Hindlimb muscle (tissue), 1 donor: ENCODE measurements around the gene ILDR1. TPM values are rescaled to one million over a fixed set of nuclear protein-coding genes. Genes with fewer than 3 reads are reported as not detected.

Experiments used
- DNase-seq: peaks from one replicate; pipeline ENCODE4 v3.0.0-alpha.2; 2013
- polyA plus RNA-seq: library from polyadenylated mRNA; unstranded; fragments of 120-200 nt; gene quantifications from one replicate; pipeline ENCODE4 v1.2.1, GENCODE V29; 2013; ENCODE audit not compliant: insufficient read length

Gene ILDR1
- polyA plus RNA-seq, 1 donor = 0.49 TPM

GRCh38 chr3:121992601-121993560 lies 29.2 kb downstream of the ILDR1 start:
- DNase-seq = no peak

GRCh38 chr3:121989943-121990342 lies 32.1 kb downstream of the ILDR1 start:
- no peak for DNase-seq

DNA sequence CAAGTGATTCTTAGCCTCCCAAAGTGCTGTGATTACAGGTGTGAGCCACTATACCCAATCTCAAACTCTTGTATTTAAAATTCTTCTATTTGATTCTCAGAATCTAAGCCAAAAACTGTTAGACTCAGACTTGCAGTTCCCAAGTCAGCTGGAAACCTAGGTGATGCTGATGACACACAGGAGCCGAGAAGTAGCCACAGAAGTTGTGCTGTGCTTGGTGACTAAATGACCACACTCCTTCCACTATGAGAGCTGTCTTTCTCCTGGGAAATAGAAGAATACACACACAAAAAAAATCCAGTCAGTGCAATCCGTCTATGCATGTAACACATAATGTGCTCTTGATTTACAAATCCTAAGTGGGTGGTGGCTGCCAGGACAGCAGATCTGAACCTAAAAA lies 33.9 kb downstream of the ILDR1 start:
- DNase-seq = no peak

DNA sequence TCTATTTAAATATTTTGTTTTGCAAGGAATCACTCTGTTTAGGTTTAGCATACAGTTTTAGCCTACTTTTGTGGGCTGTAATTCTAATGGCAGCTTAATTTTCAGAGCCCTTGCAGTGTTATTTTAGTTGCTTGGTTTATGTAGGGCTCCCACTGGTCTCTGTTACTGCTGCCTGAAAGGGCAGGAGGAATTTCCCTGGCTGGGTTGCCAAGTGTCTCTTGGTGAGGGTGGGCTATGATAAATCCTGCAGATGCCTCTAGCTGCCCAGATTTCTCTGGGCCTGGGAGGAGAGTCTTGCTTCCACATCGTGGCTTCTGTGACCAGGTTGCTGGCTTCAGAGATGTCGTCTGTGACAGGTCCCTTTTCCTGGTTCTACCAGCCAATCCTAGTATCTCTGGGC lies 36.2 kb downstream of the ILDR1 start:
- no peak for DNase-seq

- no peak for DNase-seq
Measured at GRCh38 chr3:121981473-121981872, 40.6 kb downstream of the ILDR1 start.

GRCh38 chr3:121980450-121980796 lies 41.6 kb downstream of the ILDR1 start:
- no peak for DNase-seq

GRCh38 chr3:121979734-121980449 lies 42.2 kb downstream of the ILDR1 start:
- no peak for DNase-seq

DNA sequence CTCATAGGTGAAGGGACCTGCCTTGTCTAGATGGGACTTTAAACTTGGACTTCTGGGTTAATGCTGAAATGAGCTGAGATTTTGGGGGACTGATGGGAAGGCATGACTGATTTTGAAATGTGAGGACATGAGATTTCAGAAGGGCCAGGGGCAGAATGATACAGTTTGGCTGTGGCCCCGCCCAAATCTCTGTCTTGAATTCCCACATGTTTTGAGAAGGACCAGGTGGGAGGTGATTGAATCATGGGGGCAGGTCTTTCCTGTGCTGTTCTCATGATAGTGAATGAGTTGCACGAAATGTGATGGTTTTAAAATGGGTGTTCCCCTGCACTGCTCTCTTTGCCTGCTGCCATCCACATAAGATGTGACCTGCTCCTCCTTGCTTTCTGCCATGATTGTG lies 42.8 kb downstream of the ILDR1 start:
- no peak for DNase-seq

DNA sequence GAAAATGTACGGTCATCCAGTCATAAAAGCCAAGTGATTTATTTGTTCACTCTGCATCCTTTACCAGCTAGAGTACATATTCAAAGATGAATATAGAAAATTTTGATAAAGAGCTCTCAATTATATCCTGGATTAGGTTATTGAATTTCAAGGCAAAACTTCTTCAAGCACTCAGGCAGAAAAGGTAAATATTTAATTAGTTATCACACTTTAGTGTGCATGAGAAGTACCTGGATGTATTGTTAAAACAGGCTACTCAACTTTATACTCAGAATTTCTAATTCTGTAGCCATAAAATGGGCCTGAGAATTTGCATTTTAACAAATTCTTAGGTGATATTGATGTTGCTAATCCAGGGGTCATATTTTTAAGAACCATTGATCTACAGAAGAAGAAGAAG lies 45.3 kb downstream of the ILDR1 start:
- DNase-seq = no peak

DNA sequence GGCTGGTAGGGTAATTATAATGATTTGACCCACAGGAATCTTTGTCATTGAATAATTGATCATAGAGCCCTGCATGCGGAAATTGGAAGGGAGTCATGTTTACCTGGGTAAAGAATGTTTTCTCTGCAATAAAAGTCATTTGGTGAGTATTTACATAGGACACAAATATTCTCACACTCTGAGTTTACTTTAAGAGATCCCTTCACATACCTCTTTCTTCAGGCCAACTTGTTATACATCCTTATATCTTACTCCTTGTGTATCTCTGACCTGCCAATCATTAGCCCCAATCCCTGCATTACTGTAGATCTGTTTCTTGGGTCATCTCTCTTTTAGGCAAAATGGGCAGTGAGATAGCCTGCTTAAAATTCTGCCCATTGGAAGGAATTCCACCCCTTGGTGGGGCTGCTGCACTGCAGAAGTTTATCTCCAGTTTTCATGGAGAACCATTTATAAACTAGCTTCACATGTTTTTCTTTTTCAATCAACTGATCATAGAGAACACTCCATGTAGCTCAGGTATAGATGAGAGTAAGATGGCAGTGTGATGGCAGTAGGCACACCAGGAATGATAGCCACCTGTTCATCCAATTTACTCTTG lies 46.2 kb downstream of the ILDR1 start:
- no peak for DNase-seq

DNA sequence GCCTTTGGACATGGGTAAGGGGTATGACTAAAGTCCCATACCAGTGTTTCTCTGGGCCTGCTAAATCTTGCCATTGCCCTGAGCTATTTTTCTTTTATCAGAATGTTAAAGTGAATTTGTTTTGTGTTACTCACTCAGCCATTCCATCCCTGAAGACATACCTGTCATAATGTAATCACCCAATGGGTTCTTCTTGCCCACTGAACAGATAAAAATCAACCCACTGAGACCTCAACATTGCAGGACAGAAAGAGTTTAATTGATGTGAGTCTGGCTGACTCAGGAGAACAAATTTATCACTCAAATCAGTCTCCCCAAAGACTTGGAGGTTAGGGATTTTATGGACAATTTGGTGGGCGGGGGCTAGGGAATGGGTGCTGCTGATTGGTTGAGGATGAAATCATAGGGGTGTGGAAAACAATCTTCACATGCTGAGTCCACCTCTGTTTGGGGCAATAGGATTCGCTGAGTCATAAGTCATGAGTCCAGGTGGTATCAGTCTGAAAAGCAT lies 47.4 kb downstream of the ILDR1 start:
- DNase-seq = no peak

GRCh38 chr3:121970047-121970446 lies 52.0 kb downstream of the ILDR1 start:
- DNase-seq = no peak

DNA sequence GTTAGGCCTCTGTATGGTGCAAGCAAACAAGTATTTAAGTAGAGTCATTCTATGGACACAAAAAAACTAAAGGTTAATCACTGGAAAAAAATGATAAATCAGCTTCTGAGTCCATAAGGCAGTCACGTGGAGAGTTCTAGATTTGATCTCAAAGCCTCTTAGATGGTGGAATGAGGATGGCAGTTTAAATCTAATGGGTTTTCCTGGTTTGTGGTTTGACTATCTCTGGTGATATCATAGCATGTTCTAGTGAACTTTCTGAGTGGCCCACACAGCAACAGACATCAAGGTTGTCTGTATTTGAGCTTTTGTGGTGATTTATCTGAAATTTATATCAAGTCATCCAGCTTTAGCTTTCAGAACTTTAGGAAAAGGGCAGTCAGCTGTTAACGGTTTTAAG lies 52.4 kb downstream of the ILDR1 start:
- DNase-seq = no peak

DNA sequence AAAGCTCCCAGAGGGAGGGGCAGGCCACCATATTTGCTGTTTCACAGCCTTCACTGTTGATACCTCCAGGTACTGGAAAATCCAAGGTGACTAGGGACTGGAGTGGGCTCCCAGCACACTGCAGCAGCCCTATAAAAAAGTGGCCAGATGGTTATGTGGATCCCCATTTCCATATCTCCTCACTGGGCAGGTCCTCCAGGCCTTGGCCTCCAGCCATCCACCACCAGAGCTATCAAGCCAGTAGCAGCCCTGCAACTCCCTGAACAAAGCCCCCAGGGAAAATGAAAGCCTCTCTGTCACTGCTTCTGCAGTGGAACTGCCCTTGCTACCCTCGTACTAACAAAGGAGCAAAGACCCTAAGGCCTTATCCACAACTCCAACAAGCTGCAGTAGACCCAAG lies 58.4 kb downstream of the ILDR1 start:
- DNase-seq = no peak

DNA sequence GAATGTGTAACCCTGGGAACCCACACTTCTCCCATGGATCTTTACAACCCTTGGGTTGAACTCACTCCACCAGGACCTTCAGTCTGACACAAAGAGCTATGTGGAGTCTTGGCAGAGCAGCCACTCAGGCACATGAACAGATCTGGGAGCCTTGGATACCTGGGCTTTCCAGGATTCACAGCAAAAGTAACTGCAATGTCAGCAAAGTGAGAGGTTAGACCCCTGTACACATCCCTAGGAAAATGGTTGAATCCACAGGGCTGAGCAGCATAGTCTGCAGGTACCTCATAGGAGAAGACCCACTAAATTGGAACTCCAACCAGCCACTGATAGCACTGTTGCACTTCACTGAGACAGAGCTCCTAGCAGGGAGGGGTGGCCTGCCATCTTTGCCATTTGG lies 59.6 kb downstream of the ILDR1 start:
- no peak for DNase-seq

DNA sequence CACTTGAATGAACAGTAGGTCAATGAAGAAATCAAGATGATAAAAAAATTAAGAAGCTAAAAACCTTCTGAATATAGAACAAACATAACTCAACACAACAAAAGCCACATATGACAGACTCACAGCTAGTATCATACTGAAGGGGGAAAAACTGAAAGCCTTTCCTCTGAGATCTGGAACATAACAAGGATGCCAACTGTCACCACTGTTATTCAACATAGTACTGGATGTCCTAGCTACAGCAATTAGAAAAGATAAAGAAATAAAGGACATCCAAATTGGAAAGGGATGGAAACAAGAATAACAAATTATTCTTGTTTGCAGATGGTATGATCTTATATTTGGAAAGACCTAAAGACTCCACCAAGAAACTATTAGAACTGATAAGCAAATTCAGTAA lies 60.8 kb downstream of the ILDR1 start:
- no peak for DNase-seq

- DNase-seq = no peak
Measured at GRCh38 chr3:121958801-121959200, 63.2 kb downstream of the ILDR1 start.

DNA sequence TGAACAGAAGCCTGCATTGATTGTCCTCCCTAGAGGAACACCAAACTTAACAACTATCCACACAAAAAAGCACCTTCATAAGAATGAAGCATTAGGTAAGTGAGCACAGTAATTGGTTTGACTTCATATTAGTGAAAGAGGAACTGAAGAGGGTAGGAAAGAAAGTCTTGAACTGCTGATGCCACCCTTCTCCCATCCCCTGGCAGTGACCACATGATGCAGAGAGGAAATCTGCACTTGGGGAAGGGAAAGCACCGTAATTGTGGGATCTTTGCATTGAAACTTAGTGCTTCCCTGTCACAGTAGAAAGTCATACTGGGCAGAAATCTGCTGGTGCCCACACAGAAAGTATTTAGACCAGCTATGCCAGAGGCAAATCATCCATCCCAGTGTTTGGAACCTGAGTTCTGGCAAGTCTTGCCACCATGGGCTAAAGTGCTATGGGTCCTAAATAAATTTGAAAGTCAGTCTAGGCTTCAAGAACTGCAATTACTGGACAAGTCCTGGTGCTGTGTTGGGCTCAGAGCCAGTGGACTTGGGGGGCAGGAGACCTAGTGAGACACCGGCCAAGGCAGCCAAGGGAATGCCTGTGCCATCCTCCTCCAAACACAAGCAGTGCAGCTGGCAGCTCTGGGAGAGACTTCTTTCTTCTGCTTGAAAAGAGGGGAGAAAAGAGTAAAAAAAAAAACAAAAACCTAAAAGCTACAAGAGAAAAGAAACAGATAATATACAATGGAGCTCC lies 64.2 kb downstream of the ILDR1 start:
- peak; percentile 18 for DNase-seq

GRCh38 chr3:121956363-121956762 lies 65.7 kb downstream of the ILDR1 start:
- no peak for DNase-seq

GRCh38 chr3:121951291-121951919 lies 70.6 kb downstream of the ILDR1 start:
- DNase-seq = no peak

GRCh38 chr3:121948641-121949040 lies 73.4 kb downstream of the ILDR1 start:
- DNase-seq = no peak

GRCh38 chr3:121943431-121943830 lies 78.6 kb downstream of the ILDR1 start:
- no peak for DNase-seq
